Measurements from ENCODE around the gene ZBTB26. TPM values are rescaled to one million over a fixed set of nuclear protein-coding genes. Genes with fewer than 3 reads are reported as not detected.
A peak's percentile ranks its signal among the peaks of the same experiment; 100 is the strongest.

Gene ZBTB26
- total RNA-seq, 2 experiments from 2014 or later, result 4.8 to 6.0 TPM

DNA sequence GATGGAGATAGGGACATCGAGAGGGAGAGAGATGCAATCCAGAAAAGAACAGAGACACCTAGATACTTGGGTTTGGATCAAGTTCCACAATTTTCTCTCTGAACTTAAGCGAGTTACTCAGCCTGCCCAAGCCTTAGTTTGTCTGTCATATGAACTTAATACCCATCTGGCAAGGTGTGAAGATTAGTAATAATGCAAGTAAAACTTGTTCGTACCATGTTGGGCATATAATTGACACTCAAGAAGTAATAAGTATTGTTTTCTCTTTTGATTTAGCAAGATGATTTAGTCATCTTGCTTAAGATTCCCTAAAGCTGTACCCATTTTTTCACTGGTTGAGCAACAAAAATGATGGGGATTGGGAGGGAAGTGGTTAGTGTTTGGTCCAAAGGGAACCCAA is 17.0 kb upstream of the ZBTB26 start:
- H3K36me3 ChIP-seq (ENCODE audit: insufficient read depth, low read length), result peaks cover 2% of the 10 kb centered on the region
- H3K27ac ChIP-seq (ENCODE audit: low read depth in 1 of 2, low read length in 2 of 2), result no peak overlapping the region
- ATAC-seq (ENCODE audit: poor library complexity) (no peak), DNase-seq (no peak)
- TF ChIP-seq, protein P1, sequence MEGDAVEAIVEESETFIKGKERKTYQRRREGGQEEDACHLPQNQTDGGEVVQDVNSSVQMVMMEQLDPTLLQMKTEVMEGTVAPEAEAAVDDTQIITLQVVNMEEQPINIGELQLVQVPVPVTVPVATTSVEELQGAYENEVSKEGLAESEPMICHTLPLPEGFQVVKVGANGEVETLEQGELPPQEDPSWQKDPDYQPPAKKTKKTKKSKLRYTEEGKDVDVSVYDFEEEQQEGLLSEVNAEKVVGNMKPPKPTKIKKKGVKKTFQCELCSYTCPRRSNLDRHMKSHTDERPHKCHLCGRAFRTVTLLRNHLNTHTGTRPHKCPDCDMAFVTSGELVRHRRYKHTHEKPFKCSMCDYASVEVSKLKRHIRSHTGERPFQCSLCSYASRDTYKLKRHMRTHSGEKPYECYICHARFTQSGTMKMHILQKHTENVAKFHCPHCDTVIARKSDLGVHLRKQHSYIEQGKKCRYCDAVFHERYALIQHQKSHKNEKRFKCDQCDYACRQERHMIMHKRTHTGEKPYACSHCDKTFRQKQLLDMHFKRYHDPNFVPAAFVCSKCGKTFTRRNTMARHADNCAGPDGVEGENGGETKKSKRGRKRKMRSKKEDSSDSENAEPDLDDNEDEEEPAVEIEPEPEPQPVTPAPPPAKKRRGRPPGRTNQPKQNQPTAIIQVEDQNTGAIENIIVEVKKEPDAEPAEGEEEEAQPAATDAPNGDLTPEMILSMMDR (IDR thresholded peaks at IDR 0.05), result no peak
- Mint-ChIP-seq H3K4me3 (no peak overlapping the region), H3K4me1 (ENCODE audit: low read depth) (peaks cover 59% of the 10 kb centered on the region), H3K36me3 (ENCODE audit: low read depth) (peaks cover 18% of the 10 kb centered on the region), H3K27ac (no peak overlapping the region), H3K9me3 (no peaks in the 10 kb centered on the region), H3K27me3 (no peaks in the 10 kb centered on the region)
- intact Hi-C loops (cut with DNase I, micrococcal nuclease), result loop anchor here in 1 of 2 experiments (5.0 kb wide), 1 partner anchor 39 kb away; no protein-coding TSS in a partner anchor
- H3K27me3 ChIP-seq (ENCODE audit: control insufficient read depth in 1 of 2, insufficient read depth in 2 of 2, low read length in 2 of 2), result no peaks in the 10 kb centered on the region
- H3K4me1 ChIP-seq (ENCODE audit: insufficient read depth, low read length), result no peaks in the 10 kb centered on the region
- POLR2A ChIA-PET, result interaction anchor here (1.2 to 1.4 kb wide), 2 partner anchors 17 to 35 kb away, joined by 5 to 6 read pairs; partner anchors contain the start of genes ZBTB26 and ZBTB6
- CTCF ChIA-PET, result interaction anchor here (1.3 kb wide), 1 partner anchor 9 kb away, joined by 5 read pairs; no protein-coding TSS in a partner anchor
- H3K9me3 ChIP-seq (ENCODE audit: control insufficient read depth in 1 of 2, insufficient read depth in 1 of 2, low read length in 2 of 2), result no peaks in the 10 kb centered on the region
- no peak overlapping the region for H3K4me3 ChIP-seq (ENCODE audit: low read length)

DNA sequence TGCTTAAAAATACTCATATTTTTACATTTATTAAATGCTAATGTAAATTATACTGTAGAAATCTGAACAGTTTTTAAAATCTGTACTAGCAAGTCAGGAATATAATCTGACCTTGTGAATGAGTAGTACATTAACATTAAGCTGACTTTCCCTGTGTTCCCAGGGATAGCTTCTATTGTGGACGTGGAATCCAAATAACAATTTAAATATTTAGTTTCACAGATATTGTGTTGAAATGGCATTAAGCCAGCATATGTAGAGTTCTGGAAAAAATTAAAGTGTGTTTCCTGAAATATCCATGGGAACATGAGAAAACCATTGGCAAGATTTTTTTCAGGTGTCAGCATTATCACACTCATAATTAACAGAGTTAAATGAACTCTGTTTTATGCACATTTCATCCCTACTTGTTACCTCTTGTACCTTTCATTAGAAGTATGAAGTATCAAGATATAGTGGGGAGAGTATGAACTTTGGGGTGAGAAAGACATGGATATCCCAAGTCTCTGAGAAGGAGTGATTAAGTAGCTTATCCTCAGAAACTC is 15.2 kb upstream of the ZBTB26 start:
- CTCF ChIA-PET, result interaction anchor here (1.3 kb wide), 1 partner anchor 12 kb away, joined by 3 read pairs; no protein-coding TSS in a partner anchor
- no peaks in the 10 kb centered on the region for H3K9me3 Mint-ChIP-seq

DNA sequence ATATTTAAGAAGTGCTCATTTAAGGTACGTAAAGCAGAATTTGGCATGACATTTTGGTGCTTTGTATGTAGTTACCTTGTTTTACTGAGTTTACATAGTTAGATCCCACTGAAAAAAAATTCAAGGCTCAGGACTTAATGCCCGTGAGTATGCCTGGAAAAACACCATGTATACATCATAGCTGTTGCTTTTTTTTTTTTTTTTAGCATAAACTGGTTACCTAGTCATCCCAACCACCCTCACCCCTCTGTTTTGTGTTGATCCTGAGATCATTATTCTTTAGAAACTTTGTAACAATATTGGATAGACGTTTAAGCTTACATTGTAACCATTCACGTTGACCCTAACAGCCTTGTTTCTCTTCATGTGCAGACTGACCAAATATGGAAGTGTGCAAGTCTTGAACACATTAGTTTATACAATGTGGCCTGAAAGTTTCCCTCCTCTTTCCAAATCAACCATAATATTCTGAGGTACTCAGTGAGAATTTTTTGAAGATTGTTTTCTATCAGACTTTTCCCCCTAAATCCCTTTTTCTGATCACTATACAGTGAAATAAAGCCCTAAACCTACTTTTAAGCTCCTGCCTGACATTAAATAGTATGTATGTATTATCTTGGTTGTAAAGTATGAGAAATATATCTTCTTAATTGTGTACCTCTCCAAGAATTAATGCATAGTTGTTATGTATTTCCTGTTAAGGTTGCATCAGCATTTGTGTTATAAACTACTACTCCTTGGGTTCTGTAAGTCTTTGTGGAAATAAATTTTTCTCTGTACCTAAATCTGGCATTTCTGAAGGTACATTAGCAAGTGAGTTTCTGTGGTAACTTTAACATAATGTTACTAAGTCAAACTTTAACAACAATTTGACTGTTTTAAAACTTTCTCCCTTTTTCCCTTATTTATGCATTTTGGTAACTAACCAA is 13.9 kb upstream of the ZBTB26 start:
- DNase-seq (no peak), ATAC-seq (ENCODE audit: poor library complexity) (no peak)
- Mint-ChIP-seq H3K4me1 (ENCODE audit: low read depth) (peaks cover 63% of the 10 kb centered on the region), H3K36me3 (ENCODE audit: low read depth) (peaks cover 25% of the 10 kb centered on the region), H3K4me3 (peak overlapping the region; percentile 52), H3K9me3 (no peaks in the 10 kb centered on the region), H3K27me3 (no peaks in the 10 kb centered on the region), H3K27ac (peak overlapping the region; percentile 30)
- Histone ChIP-seq H3K27me3 (ENCODE audit: control insufficient read depth in 1 of 2, insufficient read depth in 2 of 2, low read length in 2 of 2) (no peaks in the 10 kb centered on the region), H3K4me1 (ENCODE audit: insufficient read depth, low read length) (peaks cover 17% of the 10 kb centered on the region), H3K36me3 (ENCODE audit: insufficient read depth, low read length) (peaks cover 2% of the 10 kb centered on the region), H3K9me3 (ENCODE audit: control insufficient read depth in 1 of 2, insufficient read depth in 1 of 2, low read length in 2 of 2) (no peaks in the 10 kb centered on the region), H3K27ac (ENCODE audit: low read depth in 1 of 2, low read length in 2 of 2) (no peak overlapping the region), H3K4me3 (ENCODE audit: low read length) (no peak overlapping the region)
- POLR2A ChIA-PET, result no interaction called here
- TF ChIP-seq, protein P1 (IDR thresholded peaks at IDR 0.05), result no peak
- CTCF ChIA-PET, result no interaction called here
- intact Hi-C loops (cut with DNase I, micrococcal nuclease), result loop anchor here in 1 of 2 experiments (5.0 kb wide), 2 partner anchors 42 to 118 kb away; partner anchors contain the start of gene PDCL

More for the DNA sequence above, 15.2 kb upstream of the ZBTB26 start:
- Mint-ChIP-seq H3K27me3 (no peaks in the 10 kb centered on the region), H3K4me1 (ENCODE audit: low read depth) (peaks cover 64% of the 10 kb centered on the region), H3K27ac (no peak overlapping the region), H3K4me3 (no peak overlapping the region), H3K36me3 (ENCODE audit: low read depth) (peaks cover 21% of the 10 kb centered on the region)
- Histone ChIP-seq H3K4me1 (ENCODE audit: insufficient read depth, low read length) (peaks cover 8% of the 10 kb centered on the region), H3K27ac (ENCODE audit: low read depth in 1 of 2, low read length in 2 of 2) (no peak overlapping the region), H3K36me3 (ENCODE audit: insufficient read depth, low read length) (peaks cover 2% of the 10 kb centered on the region), H3K9me3 (ENCODE audit: control insufficient read depth in 1 of 2, insufficient read depth in 1 of 2, low read length in 2 of 2) (no peaks in the 10 kb centered on the region), H3K27me3 (ENCODE audit: control insufficient read depth in 1 of 2, insufficient read depth in 2 of 2, low read length in 2 of 2) (no peaks in the 10 kb centered on the region), H3K4me3 (ENCODE audit: low read length) (no peak overlapping the region)
- intact Hi-C loops (cut with DNase I, micrococcal nuclease), result loop anchor here in 1 of 2 experiments (5.0 kb wide), 1 partner anchor 41 kb away; no protein-coding TSS in a partner anchor
- POLR2A ChIA-PET, result no interaction called here
- DNase-seq (no peak), ATAC-seq (ENCODE audit: poor library complexity) (no peak)
- TF ChIP-seq, protein P1 (IDR thresholded peaks at IDR 0.05), result no peak
